ENCODE data around the gene CD300LB.
"Not testable (repeated sequence)": the region's sequence is repeated elsewhere in the genome, so short reads cannot be mapped to it uniquely, and the experiment has no call there.

Gene CD300LB

DNA sequence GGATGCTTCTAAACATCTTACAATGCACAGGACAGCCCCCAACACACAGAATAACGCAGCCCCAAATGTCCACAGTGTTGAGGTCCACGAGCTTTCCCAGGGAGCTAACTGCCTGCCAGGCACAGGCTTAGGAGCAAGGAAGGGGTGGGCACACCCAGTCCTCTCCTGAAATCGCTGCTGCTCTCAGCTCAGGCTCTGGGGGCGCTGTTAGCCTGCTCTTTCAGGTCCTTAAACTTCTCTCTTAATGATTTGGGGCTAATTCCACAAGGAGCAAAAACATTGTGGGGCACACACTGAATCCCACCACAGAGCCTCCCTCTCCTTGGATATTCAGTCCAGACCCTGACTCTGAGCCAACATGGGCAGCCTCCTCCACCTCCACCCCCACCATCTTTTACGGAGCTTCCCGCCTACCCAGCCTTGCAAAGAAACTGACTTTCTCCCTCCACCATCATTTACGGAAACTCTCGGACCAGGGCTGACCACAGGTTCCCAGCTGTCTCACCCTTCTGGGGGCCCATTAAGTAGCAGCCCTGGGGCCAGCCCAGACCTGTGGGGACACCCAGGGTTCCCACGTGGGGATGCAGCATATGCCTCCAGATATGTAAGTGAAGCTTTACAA is 35.0 kb upstream of the CD300LB start:
- FAIRE-seq (peak; percentile 17), DNase-seq (ENCODE audit: insufficient read length) (no peak)
- TF ChIP-seq POLR2AphosphoS5 (IDR thresholded peaks at IDR 0.05; ENCODE audit: low read depth, low read length) (no peak), POLR2A (IDR thresholded peaks at IDR 0.05; ENCODE audit: low read depth, low read length) (no peak), TAF1 (IDR thresholded peaks at IDR 0.05; ENCODE audit: borderline replicate concordance, low read depth, low read length) (no peak)

DNA sequence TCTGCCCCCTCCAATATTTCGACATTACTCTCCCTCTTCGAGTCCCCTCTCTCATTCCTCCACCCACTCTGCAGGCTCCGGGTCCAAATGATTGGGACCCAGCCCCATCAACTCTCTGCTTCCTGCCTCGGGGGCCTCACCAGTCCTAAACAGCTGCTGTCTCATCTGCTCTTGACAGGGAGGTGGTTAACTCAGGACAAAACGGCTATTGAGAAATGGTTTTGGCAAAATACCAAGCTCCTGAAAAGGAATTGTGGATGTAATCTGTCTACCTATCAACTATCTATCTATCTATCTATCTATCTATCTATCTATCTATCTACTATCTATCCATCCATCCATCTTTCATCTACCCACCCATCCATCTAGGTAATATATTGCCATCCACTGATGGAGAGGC is 33.9 kb upstream of the CD300LB start:
- no peak for DNase-seq (ENCODE audit: insufficient read length)
- TF ChIP-seq POLR2A (IDR thresholded peaks at IDR 0.05; ENCODE audit: low read depth, low read length) (no peak), POLR2AphosphoS5 (IDR thresholded peaks at IDR 0.05; ENCODE audit: low read depth, low read length) (no peak), TAF1 (IDR thresholded peaks at IDR 0.05; ENCODE audit: borderline replicate concordance, low read depth, low read length) (no peak)
- FAIRE-seq, result no peak

DNA sequence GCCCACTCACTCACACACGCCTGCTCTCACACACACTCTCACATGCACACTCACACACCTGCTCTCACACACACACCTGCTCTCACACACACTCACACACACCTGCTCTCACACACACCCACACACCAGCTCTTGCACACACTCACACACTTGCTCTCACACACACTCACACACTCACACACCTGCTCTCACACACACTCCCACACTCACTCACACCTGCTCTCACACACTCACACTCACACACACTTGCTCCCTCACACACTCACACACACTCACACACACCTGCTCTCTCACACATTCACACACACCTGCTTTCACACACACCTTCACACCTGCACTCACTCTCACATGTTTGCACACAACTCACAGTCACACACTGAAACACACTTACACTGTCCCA is 32.1 kb upstream of the CD300LB start:
- TF ChIP-seq POLR2AphosphoS5 (IDR thresholded peaks at IDR 0.05; ENCODE audit: low read depth, low read length) (no peak), POLR2A (IDR thresholded peaks at IDR 0.05; ENCODE audit: low read depth, low read length) (no peak), TAF1 (IDR thresholded peaks at IDR 0.05; ENCODE audit: borderline replicate concordance, low read depth, low read length) (no peak)
- DNase-seq (ENCODE audit: insufficient read length) (no peak), FAIRE-seq (no peak)

DNA sequence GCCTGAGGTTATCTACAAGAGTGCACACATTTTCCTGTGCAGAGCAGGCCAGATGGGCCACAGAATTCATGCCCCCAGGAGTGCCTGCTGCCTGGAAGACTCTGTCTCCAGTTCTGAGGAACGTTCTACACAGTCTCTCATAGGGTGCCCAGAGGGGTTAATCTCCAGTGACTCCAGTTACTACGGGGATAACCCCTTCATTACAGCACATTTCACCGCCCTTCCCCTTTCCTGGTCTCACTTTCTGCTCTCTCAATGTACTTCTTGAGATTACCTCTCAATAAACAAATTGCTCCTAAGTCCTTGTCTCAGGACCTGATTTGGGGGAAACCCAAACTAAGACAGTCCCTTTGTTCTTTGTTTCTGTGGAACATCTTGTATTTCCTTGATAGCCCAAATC is 30.3 kb upstream of the CD300LB start:
- no peak for TF ChIP-seq POLR2A (IDR thresholded peaks at IDR 0.05; ENCODE audit: low read depth, low read length)
- no peak for TF ChIP-seq POLR2AphosphoS5 (IDR thresholded peaks at IDR 0.05; ENCODE audit: low read depth, low read length)
- no peak for TF ChIP-seq TAF1 (IDR thresholded peaks at IDR 0.05; ENCODE audit: borderline replicate concordance, low read depth, low read length)
- FAIRE-seq (no peak), DNase-seq (ENCODE audit: insufficient read length) (no peak)

DNA sequence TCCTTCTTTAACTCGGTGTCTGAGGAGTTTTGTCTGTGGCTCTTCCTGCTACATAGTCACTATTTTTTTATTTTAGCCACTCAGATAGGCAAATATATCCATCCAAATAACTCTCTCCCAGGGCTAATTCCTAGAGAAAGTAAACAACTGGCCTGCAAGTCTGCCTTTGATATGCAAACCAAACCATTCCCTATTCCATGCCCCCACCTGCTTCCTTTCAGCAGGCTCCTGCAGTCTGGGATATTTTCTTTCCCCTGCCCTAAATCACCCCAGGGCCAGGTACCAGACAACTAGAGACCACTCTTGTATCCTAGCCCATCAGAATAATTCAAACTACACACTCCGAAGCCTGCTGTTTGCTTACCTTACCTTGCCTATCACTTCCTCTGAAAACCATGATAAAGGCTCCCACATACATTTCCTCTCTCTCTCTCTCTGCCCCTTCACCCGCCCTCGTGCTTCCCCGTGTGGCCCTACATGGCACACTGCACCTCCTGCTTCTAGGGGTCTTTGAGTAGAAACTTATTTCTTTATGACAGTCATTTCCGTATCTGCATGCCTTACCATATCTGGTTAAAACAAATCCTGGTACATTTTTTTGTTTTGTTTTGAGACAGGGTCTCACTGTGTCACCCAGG is 27.7 kb upstream of the CD300LB start:
- DNase-seq (ENCODE audit: insufficient read length) (no peak), FAIRE-seq (no peak)
- TF ChIP-seq POLR2A (IDR thresholded peaks at IDR 0.05; ENCODE audit: low read depth, low read length) (no peak), POLR2AphosphoS5 (IDR thresholded peaks at IDR 0.05; ENCODE audit: low read depth, low read length) (no peak), TAF1 (IDR thresholded peaks at IDR 0.05; ENCODE audit: borderline replicate concordance, low read depth, low read length) (no peak)

DNA sequence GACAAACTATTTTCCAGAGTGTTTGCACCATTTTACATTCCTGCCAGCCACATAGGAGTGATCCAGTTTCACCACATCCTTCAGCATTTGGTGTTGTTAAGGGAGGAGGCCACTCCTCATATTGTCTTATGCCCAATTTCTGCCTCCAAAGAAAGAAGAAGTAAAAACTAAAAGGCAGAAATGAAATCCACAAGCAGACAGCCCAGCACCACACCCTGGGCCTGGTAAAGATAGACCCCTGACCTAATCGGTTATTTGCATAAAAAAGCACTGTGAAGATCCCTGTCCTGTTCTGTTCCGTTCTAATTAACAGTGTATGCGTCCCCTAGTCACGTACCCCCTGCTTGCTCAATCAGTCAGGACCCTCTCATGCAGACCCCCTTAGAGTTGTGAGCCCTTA is 27.1 kb upstream of the CD300LB start:
- FAIRE-seq; DNase-seq (ENCODE audit: insufficient read length): not testable (repeated sequence)

DNA sequence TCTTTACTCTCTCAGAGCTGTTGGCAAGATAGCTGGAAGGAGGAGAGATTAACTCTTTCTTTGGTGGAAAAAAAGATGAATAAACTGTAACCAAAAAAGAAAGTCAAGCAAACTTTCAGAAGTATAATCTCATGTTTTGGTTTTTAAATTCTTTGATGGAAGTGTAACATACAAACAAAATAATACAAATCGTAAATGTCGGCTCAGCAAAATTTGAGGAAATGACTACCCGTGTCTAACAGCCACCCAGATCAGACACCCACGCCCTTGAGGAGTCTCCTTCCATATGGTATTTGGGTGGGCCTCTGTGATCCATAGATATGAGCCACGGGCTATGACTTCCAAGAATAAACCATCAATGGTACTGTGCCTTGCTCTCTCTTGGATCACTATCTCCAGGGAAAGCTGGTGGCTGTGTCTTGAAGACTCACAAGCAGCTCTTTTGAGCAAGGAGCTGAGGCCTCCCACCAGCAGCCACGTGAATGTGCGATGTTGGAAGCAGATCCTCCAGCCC is 24.2 kb upstream of the CD300LB start:
- FAIRE-seq (no peak), DNase-seq (ENCODE audit: insufficient read length) (no peak)
- TF ChIP-seq TAF1 (IDR thresholded peaks at IDR 0.05; ENCODE audit: borderline replicate concordance, low read depth, low read length) (no peak), POLR2AphosphoS5 (IDR thresholded peaks at IDR 0.05; ENCODE audit: low read depth, low read length) (no peak), POLR2A (IDR thresholded peaks at IDR 0.05; ENCODE audit: low read depth, low read length) (no peak)

DNA sequence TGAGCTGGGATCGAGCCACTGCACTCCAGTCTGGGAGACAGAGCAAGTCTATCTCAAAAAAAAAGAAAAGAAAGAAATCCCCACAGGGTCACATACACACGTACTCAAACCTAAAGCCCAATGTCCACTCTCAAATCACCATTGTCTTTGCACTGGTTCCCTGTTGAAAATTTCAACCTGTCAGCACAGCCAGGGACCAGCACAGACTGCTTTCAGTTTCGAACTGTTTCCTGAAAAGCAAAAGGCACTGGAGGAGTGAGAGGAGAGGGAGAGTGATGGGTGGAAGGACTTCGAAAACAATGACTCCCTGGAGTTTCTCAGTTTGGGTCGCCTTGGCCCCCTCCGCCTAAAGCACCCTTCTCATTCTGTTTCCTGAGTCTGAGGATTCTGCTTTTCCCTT is 23.6 kb upstream of the CD300LB start:
- DNase-seq (ENCODE audit: insufficient read length) (no peak), FAIRE-seq (no peak)

DNA sequence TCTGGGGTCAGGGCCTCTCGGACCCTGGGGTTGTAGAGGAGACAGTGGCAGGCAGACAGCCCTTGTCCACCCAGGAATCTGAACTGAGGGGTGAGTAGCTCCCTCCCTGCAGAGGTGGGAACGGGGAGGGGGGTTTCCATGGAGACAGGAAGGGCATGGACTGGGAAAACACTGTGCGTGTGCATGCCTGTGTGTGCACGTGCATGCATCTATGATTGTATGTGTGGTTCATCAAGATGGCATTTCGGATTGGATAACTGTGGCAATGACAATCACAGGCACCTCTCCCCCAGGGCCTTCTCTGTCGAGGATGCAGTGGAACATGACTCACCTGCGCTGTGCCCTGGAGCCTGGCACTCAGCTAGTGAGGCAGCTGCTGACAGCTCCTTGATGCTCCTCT is 20.8 kb upstream of the CD300LB start:
- no peak for DNase-seq (ENCODE audit: insufficient read length)
- TF ChIP-seq POLR2A (IDR thresholded peaks at IDR 0.05; ENCODE audit: low read depth, low read length) (no peak), POLR2AphosphoS5 (IDR thresholded peaks at IDR 0.05; ENCODE audit: low read depth, low read length) (no peak), TAF1 (IDR thresholded peaks at IDR 0.05; ENCODE audit: borderline replicate concordance, low read depth, low read length) (no peak)
- no peak for FAIRE-seq

More for the DNA sequence above, 23.6 kb upstream of the CD300LB start:
- TF ChIP-seq TAF1 (IDR thresholded peaks at IDR 0.05; ENCODE audit: borderline replicate concordance, low read depth, low read length) (no peak), POLR2AphosphoS5 (IDR thresholded peaks at IDR 0.05; ENCODE audit: low read depth, low read length) (no peak), POLR2A (IDR thresholded peaks at IDR 0.05; ENCODE audit: low read depth, low read length) (no peak)

DNA sequence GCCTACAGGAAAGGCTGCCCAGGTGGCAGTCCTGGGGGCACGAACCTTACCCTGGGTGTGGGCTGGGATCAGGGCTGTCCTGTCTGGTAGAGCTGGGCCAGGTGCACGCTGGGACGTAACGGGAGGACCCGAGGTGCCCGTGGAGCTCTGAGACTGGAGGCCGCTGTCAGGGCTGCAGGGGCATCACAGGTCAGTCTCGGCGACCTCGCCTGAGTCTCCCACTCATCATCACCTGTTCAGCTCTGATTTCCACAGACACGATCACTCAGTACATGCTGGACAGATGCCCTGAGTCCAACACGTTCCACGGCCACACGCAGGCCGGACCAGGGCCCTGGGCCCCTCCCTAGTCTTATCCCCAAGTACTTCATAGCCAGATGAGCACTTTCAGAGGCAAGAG is 19.3 kb upstream of the CD300LB start:
- no peak for FAIRE-seq
- no peak for DNase-seq (ENCODE audit: insufficient read length)
- TF ChIP-seq TAF1 (IDR thresholded peaks at IDR 0.05; ENCODE audit: borderline replicate concordance, low read depth, low read length), result no peak
- TF ChIP-seq POLR2AphosphoS5 (IDR thresholded peaks at IDR 0.05; ENCODE audit: low read depth, low read length), result no peak

DNA sequence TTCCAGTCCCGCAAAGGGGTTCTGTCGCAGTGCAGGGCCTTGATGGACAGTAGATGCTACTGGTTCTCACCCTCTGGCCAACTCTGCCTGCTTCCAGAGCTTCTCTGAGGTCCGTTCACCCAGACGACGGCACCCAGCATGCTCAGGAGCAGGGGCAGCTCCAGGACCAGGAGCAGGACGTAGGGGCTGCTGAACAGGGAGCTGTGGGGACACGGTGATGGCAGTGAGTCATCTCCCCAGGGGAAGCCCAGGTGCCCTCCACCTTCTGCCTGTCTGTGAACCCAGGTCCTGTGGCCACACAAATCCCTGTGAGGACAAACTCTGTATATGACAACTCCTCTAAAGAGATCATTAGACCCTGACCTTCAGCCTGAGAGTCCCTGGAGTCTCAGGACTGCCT is 18.1 kb upstream of the CD300LB start:
- DNase-seq (ENCODE audit: insufficient read length) (no peak), FAIRE-seq (no peak)
- TF ChIP-seq POLR2A (IDR thresholded peaks at IDR 0.05; ENCODE audit: low read depth, low read length) (no peak), TAF1 (IDR thresholded peaks at IDR 0.05; ENCODE audit: borderline replicate concordance, low read depth, low read length) (no peak), POLR2AphosphoS5 (IDR thresholded peaks at IDR 0.05; ENCODE audit: low read depth, low read length) (no peak)

DNA sequence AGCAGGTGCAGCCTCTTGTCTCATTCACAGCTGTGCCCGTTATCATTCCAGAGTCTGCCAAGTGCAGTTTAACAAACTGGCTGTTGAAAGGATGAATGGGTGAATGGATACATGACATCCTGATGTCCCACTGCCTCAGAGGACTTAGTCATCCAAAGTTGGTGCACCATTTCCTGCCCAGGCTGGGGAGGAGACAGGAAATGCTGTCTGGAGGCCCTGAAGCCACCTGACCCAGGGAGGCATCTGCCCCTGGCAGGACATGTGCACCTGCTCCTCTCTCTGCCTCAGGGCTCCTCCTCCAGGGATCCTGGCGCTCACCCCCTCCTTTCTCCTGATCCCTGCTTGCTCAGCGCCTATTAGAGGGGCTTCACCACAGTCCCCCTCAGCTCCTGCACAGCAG is 16.5 kb upstream of the CD300LB start:
- no peak for FAIRE-seq
- DNase-seq (ENCODE audit: insufficient read length), result no peak
- TF ChIP-seq POLR2AphosphoS5 (IDR thresholded peaks at IDR 0.05; ENCODE audit: low read depth, low read length), result no peak
- TF ChIP-seq TAF1 (IDR thresholded peaks at IDR 0.05; ENCODE audit: borderline replicate concordance, low read depth, low read length), result no peak
- no peak for TF ChIP-seq POLR2A (IDR thresholded peaks at IDR 0.05; ENCODE audit: low read depth, low read length)

Data from GM12892 (cell line).